H9 (cell line): ENCODE measurements around the gene ITPRID2. TPM values are rescaled to one million over a fixed set of nuclear protein-coding genes. Genes with fewer than 3 reads are reported as not detected.

Experiments used
- DNase-seq: peaks from one replicate; pipeline ENCODE4 v3.0.0-alpha.2; 2017
- H2AFZ ChIP-seq: one replicate; pipeline ENCODE4 v1.6.1; 2013; ENCODE audit warnings: mild to moderate bottlenecking, low read length, control low read depth, moderate library complexity
- H2AK5ac ChIP-seq: 2 replicates; pipeline ENCODE4 v1.6.1; 2013; ENCODE audit warnings: low read length, control low read depth, mixed read lengths; ENCODE audit not compliant: insufficient read length
- H2BK120ac ChIP-seq: one replicate; pipeline ENCODE4 v1.6.1; 2013; ENCODE audit warnings: low read depth, mild to moderate bottlenecking, low read length, control low read depth, inconsistent platforms; ENCODE audit not compliant: poor library complexity, severe bottlenecking
- H2BK12ac ChIP-seq: 2 replicates; pipeline ENCODE4 v1.6.1; 2013; ENCODE audit warnings: low read length, control low read depth, mixed read lengths, low read depth; ENCODE audit not compliant: insufficient read length
- H2BK15ac ChIP-seq: 2 replicates; pipeline ENCODE4 v1.6.1; 2013; ENCODE audit warnings: low read depth, low read length, control low read depth
- H2BK20ac ChIP-seq: one replicate; pipeline ENCODE4 v1.6.1; 2013; ENCODE audit warnings: low read depth, mild to moderate bottlenecking, low read length, control low read depth, inconsistent platforms; ENCODE audit not compliant: poor library complexity, severe bottlenecking
- H2BK5ac ChIP-seq: 2 replicates; pipeline ENCODE4 v1.6.1; 2013; ENCODE audit warnings: low read length, control low read depth, mixed read lengths; ENCODE audit not compliant: insufficient read length
- H3K14ac ChIP-seq: 2 replicates; pipeline ENCODE4 v1.6.1; 2013; ENCODE audit warnings: low read length, control low read depth; ENCODE audit not compliant: insufficient read depth
- H3K18ac ChIP-seq: 2 replicates; pipeline ENCODE4 v1.6.1; 2013; ENCODE audit warnings: low read depth, mild to moderate bottlenecking, mixed read lengths, low read length, control low read depth; ENCODE audit not compliant: insufficient read length
- H3K23ac ChIP-seq: 2 replicates; pipeline ENCODE4 v1.6.1; 2013; ENCODE audit warnings: low read length, control low read depth, mixed read lengths, low read depth; ENCODE audit not compliant: insufficient read length
- H3K23me2 ChIP-seq: 2 replicates; pipeline ENCODE4 v1.6.1; 2013; ENCODE audit warnings: low read depth, mild to moderate bottlenecking, mixed read lengths, low read length, control low read depth; ENCODE audit not compliant: insufficient read length, poor library complexity, severe bottlenecking
- H3K27ac ChIP-seq: 2 replicates; pipeline ENCODE4 v1.5.1; 2013; ENCODE audit warnings: low read length, control low read depth, mixed read lengths, low read depth; ENCODE audit not compliant: insufficient read length
- H3K27me3 ChIP-seq: 2 replicates; pipeline ENCODE4 v1.6.1; 2013; ENCODE audit warnings: low read length, control low read depth, inconsistent platforms; ENCODE audit not compliant: insufficient read depth
- H3K4ac ChIP-seq: 2 replicates; pipeline ENCODE4 v1.6.1; 2013; ENCODE audit warnings: low read depth, mild to moderate bottlenecking, control low read depth, inconsistent platforms, low read length, moderate library complexity
- H3K4me1 ChIP-seq: 2 replicates; pipeline ENCODE4 v1.6.1; 2013; ENCODE audit warnings: low read length, control low read depth, inconsistent platforms; ENCODE audit not compliant: insufficient read depth
- H3K4me2 ChIP-seq: 2 replicates; pipeline ENCODE4 v1.6.1; 2013; ENCODE audit warnings: low read length, control low read depth, mixed read lengths; ENCODE audit not compliant: insufficient read length, insufficient read depth
- H3K56ac ChIP-seq: 2 replicates; pipeline ENCODE4 v1.6.1; 2013; ENCODE audit warnings: low read depth, mild to moderate bottlenecking, mixed read lengths, low read length, control low read depth; ENCODE audit not compliant: insufficient read length
- H3K79me1 ChIP-seq: 2 replicates; pipeline ENCODE4 v1.6.1; 2013; ENCODE audit warnings: low read depth, mild to moderate bottlenecking, moderate library complexity, low read length, control low read depth, inconsistent platforms; ENCODE audit not compliant: insufficient read depth, poor library complexity, severe bottlenecking
- H3K79me2 ChIP-seq: 2 replicates; pipeline ENCODE4 v1.6.1; 2013; ENCODE audit warnings: low read length, control low read depth, inconsistent platforms; ENCODE audit not compliant: insufficient read depth
- H3K9ac ChIP-seq: 2 replicates; pipeline ENCODE4 v1.6.1; 2013; ENCODE audit warnings: low read length, control low read depth, mixed read lengths; ENCODE audit not compliant: insufficient read length; ENCODE audit errors: extremely low read depth
- H3K9me3 ChIP-seq: one replicate; pipeline ENCODE4 v1.6.1; 2013; ENCODE audit warnings: low read depth, low read length, inconsistent platforms; ENCODE audit not compliant: control insufficient read depth
- H3T11ph ChIP-seq: one replicate; pipeline ENCODE4 v1.6.1; 2013; ENCODE audit warnings: mild to moderate bottlenecking, low read length, control low read depth, inconsistent platforms
- H4K20me1 ChIP-seq: one replicate; pipeline ENCODE4 v1.6.1; 2013; ENCODE audit not compliant: control insufficient read depth, insufficient read length, insufficient read depth
- H4K5ac ChIP-seq: 2 replicates; pipeline ENCODE4 v1.6.1; 2013; ENCODE audit warnings: low read depth, mild to moderate bottlenecking, mixed read lengths, low read length, control low read depth; ENCODE audit not compliant: insufficient read length
- H4K8ac ChIP-seq: replicated peaks from 2 replicates; pipeline ENCODE4 v1.6.1; 2013; ENCODE audit warnings: low read length, control low read depth, mixed read lengths, low read depth; ENCODE audit not compliant: insufficient read length
- H4K91ac ChIP-seq: 2 replicates; pipeline ENCODE4 v1.6.1; 2013; ENCODE audit warnings: low read depth, mild to moderate bottlenecking, moderate library complexity, mixed read lengths, low read length, control low read depth; ENCODE audit not compliant: insufficient read length
- H3K27ac Mint-ChIP-seq, 3 experiments: 2 replicates in 2 of 3; 3 replicates in 1 of 3; pipeline ENCODE4 v1.8.0; 2020 to 2021; ENCODE audit warnings: mixed read lengths in 3 of 3, mild to moderate bottlenecking in 1 of 3, moderate library complexity in 1 of 3
- H3K27me3 Mint-ChIP-seq: 2 replicates; pipeline ENCODE4 v1.8.0; 2021; ENCODE audit warnings: low read depth, mild to moderate bottlenecking, moderate library complexity, mixed read lengths
- H3K36me3 Mint-ChIP-seq, 3 experiments: 2 replicates in 2 of 3; 3 replicates in 1 of 3; pipeline ENCODE4 v1.8.0; 2020 to 2021; ENCODE audit warnings: low read depth in 3 of 3, mixed read lengths in 3 of 3; ENCODE audit not compliant: insufficient read depth in 1 of 3
- H3K4me1 Mint-ChIP-seq, 2 experiments: 2 replicates each; pipeline ENCODE4 v1.8.0; 2020; ENCODE audit warnings: mixed read lengths in 2 of 2
- H3K4me3 Mint-ChIP-seq, 2 experiments: 2 replicates in 1 of 2; 3 replicates in 1 of 2; pipeline ENCODE4 v1.8.0; 2020 to 2021; ENCODE audit warnings: mild to moderate bottlenecking in 2 of 2, mixed read lengths in 2 of 2, moderate library complexity in 1 of 2
- H3K9me3 Mint-ChIP-seq, 2 experiments: 2 replicates in 1 of 2; 3 replicates in 1 of 2; pipeline ENCODE4 v1.8.0; 2020; ENCODE audit warnings: mild to moderate bottlenecking in 2 of 2, mixed read lengths in 2 of 2, moderate library complexity in 1 of 2
- CTCF ChIP-seq: fragments of 200-600 bp; sonication (generic); conservative IDR thresholded peaks from 3 replicates; pipeline ENCODE4 v1.8.0; 2021; ENCODE audit warnings: antibody characterized with exemption, mild to moderate bottlenecking
- WGBS: extraction: QIAGEN DNeasy Blood & Tissue Kit; methylation state at CpG from one replicate; pipeline ENCODE4 v1.1.7; 2013; ENCODE audit warnings: missing lambda C conversion rate, low lambda C conversion rate, mixed read lengths; ENCODE audit not compliant: insufficient read length; ENCODE audit errors: extremely low coverage; 5-methylcytosine and 5-hydroxymethylcytosine counted together
- long read RNA-seq: library from polyadenylated mRNA; unstranded; transcript quantifications from one replicate; pipeline ENCODE4 v2.0.0, GENCODE V29; 2020
- total RNA-seq: library from RNA; stranded (reverse); gene quantifications from 2 replicates; pipeline ENCODE4 v1.2.1, GENCODE V29; 2021

Gene ITPRID2
- 9.0 and 12.0 TPM in 2 replicates for total RNA-seq
- long read RNA-seq, full-length matches to known transcripts = 10 of 16 reads
- long read RNA-seq, partial matches to known transcripts = 4 of 16 reads
- long read RNA-seq, other reads (novel, unspliced or antisense) = 2 of 16 reads

DNA sequence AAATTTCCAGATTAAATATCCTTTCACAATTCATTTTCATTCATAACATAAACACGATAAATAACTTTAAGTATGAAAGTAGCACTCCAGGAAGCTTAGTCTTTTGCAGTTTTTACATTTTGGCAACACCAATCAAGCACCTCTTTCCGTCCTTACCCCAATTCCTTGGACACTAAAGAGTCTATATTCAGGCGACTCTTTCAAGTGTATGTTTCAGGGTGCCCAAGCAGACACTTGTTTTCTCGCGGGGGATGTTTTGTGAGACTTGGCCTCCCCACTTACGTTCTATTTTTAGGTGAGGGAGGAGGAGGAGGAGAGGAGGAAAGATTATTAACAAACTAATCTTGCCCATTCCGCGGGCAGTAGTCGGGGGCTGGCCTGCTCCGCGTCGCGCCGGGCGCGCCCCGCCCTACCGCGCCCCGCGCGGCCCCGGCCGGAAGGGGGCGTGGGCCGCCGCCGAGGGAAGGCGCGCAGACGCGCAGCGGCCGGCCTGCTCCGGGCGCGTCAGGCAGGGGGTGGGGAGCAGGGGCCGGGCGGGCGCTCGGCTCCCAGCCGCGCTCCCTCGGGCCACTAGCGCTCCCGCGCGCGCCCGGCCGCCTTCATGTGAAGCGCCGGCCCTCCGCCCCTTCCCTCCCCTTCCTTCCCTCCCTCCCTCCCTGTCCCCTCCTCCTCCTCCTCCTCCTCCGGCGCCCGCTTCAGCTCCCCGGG, at the start of gene ITPRID2:
ITPRID2 (plus strand) TSS at position 473 of the 708 bp plus-strand sequence. CDS start 337 bp downstream, outside the sequence.
- no peaks in the 10 kb centered on the region for H4K20me1 ChIP-seq
- no peak within 1 kb of the TSS for H2BK5ac ChIP-seq
- Mint-ChIP-seq H3K27me3 (peaks cover 14% of the 10 kb centered on the region), H3K27ac (peak within 1 kb of the TSS in 1 of 3 experiments; percentile 93; a peak in 3 of 7 replicates), H3K4me1 (peaks cover 11 to 13% of the 10 kb centered on the region in 2 experiments), H3K36me3 (0 out of 7 replicates have a peak, but pooled peaks cover 0 to 2% (median 0%) of the 10 kb centered on the region in 3 experiments), H3K4me3 (peak within 1 kb of the TSS; percentile 88 to 91), H3K9me3 (no peaks in the 10 kb centered on the region; a peak in 1 of 5 replicates)
- H3K23me2 ChIP-seq = no peaks in the 10 kb centered on the region
- no peaks in the 10 kb centered on the region for H3K79me2 ChIP-seq
- H4K5ac ChIP-seq = no peak within 1 kb of the TSS
- H2BK15ac ChIP-seq = no peak within 1 kb of the TSS
- H3K27ac ChIP-seq = no peak within 1 kb of the TSS
- H2AFZ ChIP-seq = peak within 1 kb of the TSS; percentile 48
- H3K27me3 ChIP-seq = no peaks in the 10 kb centered on the region
- WGBS = 100% methylated on average over 1 of the region's 58 CpGs
- H2BK12ac ChIP-seq = no peak within 1 kb of the TSS
- H3K9ac ChIP-seq = peak within 1 kb of the TSS; percentile 28
- H4K8ac ChIP-seq = no peak within 1 kb of the TSS
- H4K91ac ChIP-seq = no peak within 1 kb of the TSS
- H2AK5ac ChIP-seq = no peak within 1 kb of the TSS
- H3K23ac ChIP-seq = no peak within 1 kb of the TSS
- H3K4me2 ChIP-seq = peak within 1 kb of the TSS; percentile 86
- no peak within 1 kb of the TSS for H2BK120ac ChIP-seq
- H3K4ac ChIP-seq = no peak within 1 kb of the TSS
- H3K56ac ChIP-seq = no peak within 1 kb of the TSS
- H3K14ac ChIP-seq = peak within 1 kb of the TSS; percentile 67; the same call in 1 of the 2 replicates
- H3K79me1 ChIP-seq = no peaks in the 10 kb centered on the region
- H3T11ph ChIP-seq = no peak within 1 kb of the TSS
- peak within 1 kb of the TSS; percentile 10 for H3K18ac ChIP-seq
- H2BK20ac ChIP-seq = no peak within 1 kb of the TSS
- H3K9me3 ChIP-seq = no peaks in the 10 kb centered on the region
- peak; percentile 79 for DNase-seq
- no peaks in the 10 kb centered on the region for H3K4me1 ChIP-seq
- TF ChIP-seq CTCF = no peak; the same call in 2 of the 3 replicates
